ENCODE results near the gene ZNF432. TPM values are rescaled to one million over a fixed set of nuclear protein-coding genes. Genes with fewer than 3 reads are reported as not detected.

Gene ZNF432
- total and polyA plus RNA-seq, 7 experiments from 2014 or later = 3.0 to 25.0 (median 15.8) TPM

DNA sequence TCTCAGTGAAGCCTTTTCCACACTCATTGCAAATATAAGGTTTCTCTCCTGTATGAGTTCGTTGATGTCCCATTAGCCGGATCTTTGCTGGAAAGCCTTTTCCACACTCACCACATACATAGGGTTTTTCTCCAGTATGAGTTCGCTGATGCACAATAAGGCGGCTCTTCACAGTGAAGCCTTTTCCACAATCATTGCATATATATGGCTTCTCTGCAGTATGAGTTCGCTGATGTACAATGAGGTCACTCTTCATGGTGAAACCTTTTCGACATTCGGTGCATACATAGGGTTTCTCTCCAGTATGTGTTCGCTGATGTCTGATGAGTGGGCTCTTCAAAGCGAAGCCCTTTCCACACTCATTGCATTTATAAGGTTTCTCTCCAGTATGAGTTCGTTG, 55.2 kb downstream of the ZNF432 start:
- no peak overlapping the region for H3K27ac Mint-ChIP-seq
- intact Hi-C loops (cut with micrococcal nuclease) = no loop called here
- Histone ChIP-seq H3K4me3 (ENCODE audit: low read length) (peak overlapping the region; percentile 26), H3K27ac (ENCODE audit: low read depth, low read length) (no peak overlapping the region), H3K36me3 (ENCODE audit: control insufficient read depth in 2 of 3, insufficient read depth in 3 of 3, low read length in 3 of 3) (peaks cover 14 to 41% (median 14%) of the 10 kb centered on the region in 3 experiments), H3K9me3 (ENCODE audit: control insufficient read depth in 2 of 3, low read length in 3 of 3) (peaks cover 32 to 89% (median 47%) of the 10 kb centered on the region in 3 experiments), H3K4me1 (ENCODE audit: control insufficient read depth in 2 of 2, insufficient read depth in 2 of 2, low read length in 2 of 2) (no peaks in the 10 kb centered on the region), H3K27me3 (ENCODE audit: control insufficient read depth in 2 of 2, insufficient read depth in 2 of 2, low read length in 2 of 2) (no peaks in the 10 kb centered on the region)
- peaks cover 3 to 97% (median 79%) of the 10 kb centered on the region in 11 donors for H3K9me3 Mint-ChIP-seq
- ChIA-PET CTCF (no interaction called here), POLR2A (no interaction called here)
- no peak for DNase-seq
- peaks cover 0 to 4% (median 0%) of the 10 kb centered on the region in 7 donors for H3K4me1 Mint-ChIP-seq
- H3K36me3 Mint-ChIP-seq = peaks cover 49 to 78% (median 62%) of the 10 kb centered on the region in 5 donors
- ATAC-seq = no peak
- no peaks in the 10 kb centered on the region for H3K27me3 Mint-ChIP-seq
- H3K4me3 Mint-ChIP-seq = no peak overlapping the region

- CTCF ChIA-PET = no interaction called here
- Histone ChIP-seq H3K27ac (ENCODE audit: low read depth, low read length) (peak within 1 kb of the TSS; percentile 82), H3K4me3 (ENCODE audit: low read length) (peak within 1 kb of the TSS; percentile 89), H3K27me3 (ENCODE audit: control insufficient read depth in 2 of 2, insufficient read depth in 2 of 2, low read length in 2 of 2) (no peaks in the 10 kb centered on the region), H3K4me1 (ENCODE audit: control insufficient read depth in 2 of 2, insufficient read depth in 2 of 2, low read length in 2 of 2) (peaks cover 6 to 10% of the 10 kb centered on the region in 2 donors), H3K9me3 (ENCODE audit: control insufficient read depth in 2 of 3, low read length in 3 of 3) (peaks cover 4 to 67% (median 19%) of the 10 kb centered on the region in 3 experiments), H3K36me3 (ENCODE audit: control insufficient read depth in 2 of 3, insufficient read depth in 3 of 3, low read length in 3 of 3) (peaks cover 0 to 15% (median 0%) of the 10 kb centered on the region in 3 experiments)
- peaks cover 26 to 67% (median 53%) of the 10 kb centered on the region in 5 donors for H3K36me3 Mint-ChIP-seq
- DNase-seq = peak; percentile 61 to 94 (median 89)
- H3K4me3 Mint-ChIP-seq = peak within 1 kb of the TSS; percentile 93 to 99 (median 96)
- POLR2A ChIA-PET = interaction anchor here (0.6 to 1.4 kb wide), 2 partner anchors 60 to 62 kb away, joined by 3 to 4 read pairs; no protein-coding TSS in a partner anchor
- H3K4me1 Mint-ChIP-seq = peaks cover 10 to 33% (median 20%) of the 10 kb centered on the region in 7 donors
- H3K27ac Mint-ChIP-seq = peak within 1 kb of the TSS; percentile 91 to 98 (median 94)
- ATAC-seq = peak; percentile 100
- intact Hi-C loops (cut with micrococcal nuclease) = loop anchor here (1.0 to 2.0 kb wide), 10 partner anchors 22 to 203 kb away; partner anchors contain the start of genes ZNF613 (in 2 of the 2), ZNF614 (in 2 of the 2), ZNF615 (in 2 of the 2) and ZNF616 (in 1 of the 2)
- no peaks in the 10 kb centered on the region for H3K27me3 Mint-ChIP-seq
- peaks cover under 1 to 90% (median 65%) of the 10 kb centered on the region in 11 donors for H3K9me3 Mint-ChIP-seq
These were observed 62.0 kb downstream of the ZNF432 start, which contains the start of gene ZNF350 for GRCh38 chr19:51986309-51987291. ZNF350 (minus strand) TSS chr19:51986840; CDS start chr19:51974360, 12,480 bp downstream.

GRCh38 chr19:51983361-51983760, 65.3 kb downstream of the ZNF432 start:
- H3K4me3 ChIP-seq (ENCODE audit: low read length) = no peak overlapping the region
- no peaks in the 10 kb centered on the region for H3K27me3 Mint-ChIP-seq
- H3K36me3 Mint-ChIP-seq = peaks cover 29 to 83% (median 76%) of the 10 kb centered on the region in 5 donors
- H3K4me3 Mint-ChIP-seq = peak overlapping the region in 1 of 10 donors; percentile 34
- peaks cover 6 to 10% of the 10 kb centered on the region in 2 donors for H3K4me1 ChIP-seq (ENCODE audit: control insufficient read depth in 2 of 2, insufficient read depth in 2 of 2, low read length in 2 of 2)
- no peak overlapping the region for H3K27ac Mint-ChIP-seq
- peaks cover 0 to 46% (median 3%) of the 10 kb centered on the region in 3 experiments for H3K36me3 ChIP-seq (ENCODE audit: control insufficient read depth in 2 of 3, insufficient read depth in 3 of 3, low read length in 3 of 3)
- H3K27me3 ChIP-seq (ENCODE audit: control insufficient read depth in 2 of 2, insufficient read depth in 2 of 2, low read length in 2 of 2) = no peaks in the 10 kb centered on the region
- ChIA-PET POLR2A (interaction anchor here (1.2 kb wide), 1 partner anchor 13 kb away, joined by 3 read pairs; no protein-coding TSS in a partner anchor), CTCF (no interaction called here)
- H3K9me3 Mint-ChIP-seq = peaks cover 5 to 94% (median 67%) of the 10 kb centered on the region in 11 donors
- H3K4me1 Mint-ChIP-seq = peaks cover 11 to 29% (median 20%) of the 10 kb centered on the region in 7 donors
- H3K9me3 ChIP-seq (ENCODE audit: control insufficient read depth in 2 of 3, low read length in 3 of 3) = peaks cover 6 to 71% (median 18%) of the 10 kb centered on the region in 3 experiments
- no peak overlapping the region for H3K27ac ChIP-seq (ENCODE audit: low read depth, low read length)
- DNase-seq = no peak
- ATAC-seq = no peak
- intact Hi-C loops (cut with micrococcal nuclease) = no loop called here

Other genes with a start within 250 kb of the ZNF432 start
- 10 to 100 TPM in 3 of 5 experiments, 1 to 10 TPM in 2; 7.7 to 28.5 (median 13.3) TPM for gene ZNF577, start 160.9 kb downstream of the ZNF432 start, total RNA-seq
- gene ZNF577, start 160.9 kb downstream of the ZNF432 start, polyA plus RNA-seq = 1 to 10 TPM; 3.7 to 6.5 TPM
- 10 to 100 TPM; 11.1 to 33.4 (median 14.5) TPM for gene ZNF649, start 143.8 kb downstream of the ZNF432 start, total RNA-seq
- gene ZNF649, start 143.8 kb downstream of the ZNF432 start, polyA plus RNA-seq = 10 to 100 TPM in 1 of 2 donors, 1 to 10 TPM in 1; 9.3 to 14.3 TPM
- gene ZNF613, start 121.4 kb downstream of the ZNF432 start, total RNA-seq = 1 to 10 TPM; 1.5 to 9.6 (median 5.2) TPM
- gene ZNF613, start 121.4 kb downstream of the ZNF432 start, polyA plus RNA-seq = 1 to 10 TPM; 3.3 to 8.2 TPM
- 10 to 100 TPM; 18.1 to 43.7 (median 36.0) TPM for gene ZNF350, start 62.0 kb downstream of the ZNF432 start, total RNA-seq
- gene ZNF350, start 62.0 kb downstream of the ZNF432 start, polyA plus RNA-seq = 10 to 100 TPM; 19.9 to 26.8 TPM
- gene ZNF615, start 40.6 kb downstream of the ZNF432 start, total RNA-seq = 10 to 100 TPM in 3 of 5 experiments, 1 to 10 TPM in 2; 8.7 to 20.9 (median 11.0) TPM
- 10 to 100 TPM; 11.5 to 12.1 TPM for gene ZNF615, start 40.6 kb downstream of the ZNF432 start, polyA plus RNA-seq
- gene ZNF614, start 20.5 kb downstream of the ZNF432 start, total RNA-seq = 10 to 100 TPM in 3 of 5 experiments, 1 to 10 TPM in 2; 5.0 to 14.1 (median 11.1) TPM
- 1 to 10 TPM; 5.6 to 7.0 TPM for gene ZNF614, start 20.5 kb downstream of the ZNF432 start, polyA plus RNA-seq
- 10 to 100 TPM; 22.6 to 43.5 (median 27.5) TPM for gene ZNF841, start 46.9 kb upstream of the ZNF432 start, total RNA-seq
- gene ZNF841, start 46.9 kb upstream of the ZNF432 start, polyA plus RNA-seq = 1 to 10 TPM; 3.1 to 3.7 TPM
- 10 to 100 TPM in 2 of 5 experiments, 1 to 10 TPM in 3; 2.8 to 18.5 (median 6.1) TPM for gene ZNF616, start 91.1 kb upstream of the ZNF432 start, total RNA-seq
- gene ZNF616, start 91.1 kb upstream of the ZNF432 start, polyA plus RNA-seq = 10 to 100 TPM in 1 of 2 donors, 1 to 10 TPM in 1; 6.5 to 10.8 TPM
- 10 to 100 TPM; 20.1 to 57.5 (median 27.4) TPM for gene ZNF836, start 122.8 kb upstream of the ZNF432 start, total RNA-seq
- gene ZNF836, start 122.8 kb upstream of the ZNF432 start, polyA plus RNA-seq = 10 to 100 TPM; 10.2 to 21.2 TPM
- 100 to 1,000 TPM; 156 to 215 (median 168) TPM for gene PPP2R1A, start 141.2 kb upstream of the ZNF432 start, total RNA-seq
- gene PPP2R1A, start 141.2 kb upstream of the ZNF432 start, polyA plus RNA-seq = 100 to 1,000 TPM; 148 to 165 TPM
- 10 to 100 TPM; 24.7 to 59.6 (median 41.4) TPM for gene ZNF766, start 220.7 kb upstream of the ZNF432 start, total RNA-seq
- 10 to 100 TPM; 65.0 to 79.3 TPM for gene ZNF766, start 220.7 kb upstream of the ZNF432 start, polyA plus RNA-seq
- gene ZNF480, start 248.3 kb upstream of the ZNF432 start, total RNA-seq = 10 to 100 TPM in 4 of 5 experiments, 1 to 10 TPM in 1; 8.5 to 28.9 (median 13.3) TPM
- gene ZNF480, start 248.3 kb upstream of the ZNF432 start, polyA plus RNA-seq = 10 to 100 TPM; 20.8 to 29.0 TPM